ENCODE results near the gene NCAPG.

NCAPG gene

GRCh38 chr4:17875402-17876070 lies 64.8 kb downstream of the NCAPG start:
- DNase-seq = no peak

DNA sequence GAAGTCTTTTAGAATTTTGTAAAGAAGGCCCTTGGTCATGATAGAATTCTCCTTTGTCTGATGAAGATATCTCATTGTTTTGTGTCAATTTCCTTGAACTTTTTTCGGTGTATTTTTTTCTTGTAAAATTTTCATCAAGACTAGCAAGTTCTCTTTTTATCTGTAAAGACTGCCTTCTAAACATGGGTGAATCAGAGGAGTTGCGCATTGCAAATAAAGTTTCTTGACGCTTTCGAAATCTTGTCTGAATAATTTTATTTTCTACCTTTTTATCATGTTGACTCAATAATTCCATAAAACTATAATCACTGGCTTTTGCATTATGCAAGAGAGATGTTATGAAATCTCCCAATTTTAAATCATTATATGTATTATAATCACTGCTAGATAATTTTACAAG lies 66.2 kb downstream of the NCAPG start:
- DNase-seq = no peak

- no peak for DNase-seq
Observed at GRCh38 chr4:17877661-17878060, 66.9 kb downstream of the NCAPG start.

DNA sequence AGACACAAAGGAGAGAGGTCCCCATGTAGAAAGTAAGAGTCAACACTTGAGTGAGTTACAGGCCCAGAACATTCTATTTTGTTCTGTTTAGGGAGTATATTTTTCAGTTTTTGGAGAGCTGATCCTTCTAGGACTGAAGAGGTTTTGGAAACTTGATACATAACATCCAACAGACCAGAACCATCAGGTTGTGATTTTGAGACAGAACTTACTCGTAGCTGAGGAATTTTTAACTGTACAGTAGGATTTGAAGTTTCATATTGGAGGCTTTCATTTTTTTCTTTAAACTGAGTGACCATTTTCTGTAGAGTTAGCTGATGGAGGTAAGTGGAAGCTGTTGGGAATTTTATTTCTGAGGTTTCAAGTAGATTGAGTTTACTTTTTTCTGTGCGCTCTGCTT lies 73.3 kb downstream of the NCAPG start:
- DNase-seq = peak; percentile 28

DNA sequence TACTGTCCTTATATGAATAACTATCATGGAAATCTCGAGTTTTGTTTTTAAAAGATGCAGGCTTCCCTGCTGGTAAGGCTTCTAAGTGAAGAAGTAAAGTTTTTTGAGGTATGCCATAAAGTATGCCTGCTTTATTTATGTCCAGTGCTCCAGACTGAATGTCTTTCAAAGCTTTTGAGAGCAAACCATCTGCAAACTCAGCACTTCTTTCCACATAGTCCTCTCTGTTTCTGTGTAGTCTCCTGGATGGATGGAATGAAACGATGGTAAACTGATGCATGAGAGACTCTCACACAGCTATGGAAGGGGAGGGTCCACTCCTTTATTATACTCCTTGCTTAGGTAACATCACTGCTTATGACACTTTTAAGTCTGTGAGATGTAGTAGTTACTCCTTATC lies 73.7 kb downstream of the NCAPG start:
- no peak for DNase-seq

- DNase-seq = no peak
Observed at GRCh38 chr4:17889692-17890091, 78.9 kb downstream of the NCAPG start.

DNA sequence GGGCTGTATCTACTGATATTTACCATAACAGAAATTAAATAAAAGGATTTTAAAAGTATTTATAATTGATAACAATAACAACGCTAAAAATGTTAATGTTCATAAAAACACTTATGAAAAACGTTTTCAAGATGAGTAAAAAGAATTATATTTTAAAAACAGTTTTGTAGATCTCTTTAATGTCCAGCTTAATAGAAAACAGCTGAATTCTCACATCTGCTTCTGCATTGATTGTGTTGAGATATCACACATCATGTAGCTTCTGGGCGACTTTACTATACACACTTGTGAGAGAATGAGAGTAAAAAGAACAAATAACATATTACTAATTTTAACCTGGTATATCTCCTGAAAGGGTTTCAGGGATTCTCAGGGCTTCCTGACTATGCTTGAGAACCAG lies 83.6 kb downstream of the NCAPG start:
- no peak for DNase-seq
